Liver (tissue), 3 donors: ENCODE measurements around the gene RASGRP3.

Source experiments
- CTCF ChIP-seq: fragments of 150-350 bp; IDR thresholded peaks from 2 replicates; pipeline ENCODE4 v1.5.1; 2017; ENCODE audit warnings: improper control_type of control experiment, low read depth, low read length; ENCODE audit not compliant: missing input control
- RAD21 ChIP-seq, 2 donors: IDR thresholded peaks; 2 replicates each; pipeline ENCODE4 v1.6.1; 2016; ENCODE audit warnings: antibody characterized with exemption in 2 of 2, mild to moderate bottlenecking in 2 of 2
- TF ChIP-seq, protein P1 (sequence below): IDR thresholded peaks from 2 replicates; pipeline ENCODE4 v1.6.1; 2016; ENCODE audit warnings: antibody characterized with exemption, mild to moderate bottlenecking
- TF ChIP-seq, protein P2 (sequence below): IDR thresholded peaks from 2 replicates; pipeline ENCODE4 v1.6.1; 2016; ENCODE audit warnings: antibody characterized with exemption
- donor health status: healthy.
- donor health status: healthy.

GRCh38 chr2:33459745-33460144 is 16.7 kb upstream of the RASGRP3 start:
- no peak for TF ChIP-seq CTCF
- TF ChIP-seq, protein P1, sequence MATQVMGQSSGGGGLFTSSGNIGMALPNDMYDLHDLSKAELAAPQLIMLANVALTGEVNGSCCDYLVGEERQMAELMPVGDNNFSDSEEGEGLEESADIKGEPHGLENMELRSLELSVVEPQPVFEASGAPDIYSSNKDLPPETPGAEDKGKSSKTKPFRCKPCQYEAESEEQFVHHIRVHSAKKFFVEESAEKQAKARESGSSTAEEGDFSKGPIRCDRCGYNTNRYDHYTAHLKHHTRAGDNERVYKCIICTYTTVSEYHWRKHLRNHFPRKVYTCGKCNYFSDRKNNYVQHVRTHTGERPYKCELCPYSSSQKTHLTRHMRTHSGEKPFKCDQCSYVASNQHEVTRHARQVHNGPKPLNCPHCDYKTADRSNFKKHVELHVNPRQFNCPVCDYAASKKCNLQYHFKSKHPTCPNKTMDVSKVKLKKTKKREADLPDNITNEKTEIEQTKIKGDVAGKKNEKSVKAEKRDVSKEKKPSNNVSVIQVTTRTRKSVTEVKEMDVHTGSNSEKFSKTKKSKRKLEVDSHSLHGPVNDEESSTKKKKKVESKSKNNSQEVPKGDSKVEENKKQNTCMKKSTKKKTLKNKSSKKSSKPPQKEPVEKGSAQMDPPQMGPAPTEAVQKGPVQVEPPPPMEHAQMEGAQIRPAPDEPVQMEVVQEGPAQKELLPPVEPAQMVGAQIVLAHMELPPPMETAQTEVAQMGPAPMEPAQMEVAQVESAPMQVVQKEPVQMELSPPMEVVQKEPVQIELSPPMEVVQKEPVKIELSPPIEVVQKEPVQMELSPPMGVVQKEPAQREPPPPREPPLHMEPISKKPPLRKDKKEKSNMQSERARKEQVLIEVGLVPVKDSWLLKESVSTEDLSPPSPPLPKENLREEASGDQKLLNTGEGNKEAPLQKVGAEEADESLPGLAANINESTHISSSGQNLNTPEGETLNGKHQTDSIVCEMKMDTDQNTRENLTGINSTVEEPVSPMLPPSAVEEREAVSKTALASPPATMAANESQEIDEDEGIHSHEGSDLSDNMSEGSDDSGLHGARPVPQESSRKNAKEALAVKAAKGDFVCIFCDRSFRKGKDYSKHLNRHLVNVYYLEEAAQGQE: no peak
- TF ChIP-seq, protein P2, sequence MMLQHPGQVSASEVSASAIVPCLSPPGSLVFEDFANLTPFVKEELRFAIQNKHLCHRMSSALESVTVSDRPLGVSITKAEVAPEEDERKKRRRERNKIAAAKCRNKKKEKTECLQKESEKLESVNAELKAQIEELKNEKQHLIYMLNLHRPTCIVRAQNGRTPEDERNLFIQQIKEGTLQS: no peak
- TF ChIP-seq RAD21 (IDR thresholded peaks at IDR 0.05): no peak
